Cardiac muscle cell (in vitro differentiated cells and primary cell): ENCODE data around the gene MAML3. TPM values are rescaled to one million over a fixed set of nuclear protein-coding genes. Genes with fewer than 3 reads are reported as not detected.

ENCODE experiments used
- DNase-seq, 2 donors: peaks; one replicate each; pipeline versions ENCODE4 v3.0.0 to v3.0.0-alpha.2; 2010 to 2017; ENCODE audit warnings: low read depth in 1 of 2, low spot score in 1 of 2
- H3K27ac ChIP-seq: fragments of 200-600 bp; sonication (generic); 2 replicates; pipeline ENCODE4 v1.5.1; 2016
- H3K27me3 ChIP-seq: fragments of 200-600 bp; sonication (generic); 2 replicates; pipeline ENCODE4 v1.6.0; 2016; ENCODE audit warnings: control low read depth
- H3K36me3 ChIP-seq: fragments of 200-600 bp; sonication (generic); 2 replicates; pipeline ENCODE4 v1.5.1; 2016; ENCODE audit warnings: control low read depth
- H3K4me1 ChIP-seq: fragments of 200-600 bp; sonication (generic); 2 replicates; pipeline ENCODE4 v1.8.1; 2017; ENCODE audit warnings: low read depth, mild to moderate bottlenecking, mixed run types
- H3K4me3 ChIP-seq: fragments of 200-600 bp; sonication (generic); 2 replicates; pipeline ENCODE4 v1.5.1; 2016; ENCODE audit warnings: mild to moderate bottlenecking
- H3K9me3 ChIP-seq: fragments of 200-600 bp; sonication (generic); 2 replicates; pipeline ENCODE4 v1.5.1; 2017; ENCODE audit warnings: low read depth, mild to moderate bottlenecking, control low read depth
- polyA plus RNA-seq: library from polyadenylated mRNA; unstranded; fragments of >200 nt; fragmentation: Nextera tagmentation; extraction: Ambion mirVana; gene quantifications from 2 replicates; pipeline ENCODE4 v1.2.1, GENCODE V29; 2016
- total RNA-seq: library from RNA; depleted of rRNA; stranded (reverse); fragments of >200 nt; gene quantifications from 2 replicates; pipeline ENCODE4 v1.2.3, GENCODE V29; 2016
- TF ChIP-seq, protein P1 (sequence below): IDR thresholded peaks from 2 replicates; pipeline ENCODE4 v1.5.1; 2012; ENCODE audit warnings: low read depth, mild to moderate bottlenecking, low read length

The MAML3 gene
- total and polyA plus RNA-seq, 2 experiments from 2014 or later = 7.8 to 22.8 TPM

DNA sequence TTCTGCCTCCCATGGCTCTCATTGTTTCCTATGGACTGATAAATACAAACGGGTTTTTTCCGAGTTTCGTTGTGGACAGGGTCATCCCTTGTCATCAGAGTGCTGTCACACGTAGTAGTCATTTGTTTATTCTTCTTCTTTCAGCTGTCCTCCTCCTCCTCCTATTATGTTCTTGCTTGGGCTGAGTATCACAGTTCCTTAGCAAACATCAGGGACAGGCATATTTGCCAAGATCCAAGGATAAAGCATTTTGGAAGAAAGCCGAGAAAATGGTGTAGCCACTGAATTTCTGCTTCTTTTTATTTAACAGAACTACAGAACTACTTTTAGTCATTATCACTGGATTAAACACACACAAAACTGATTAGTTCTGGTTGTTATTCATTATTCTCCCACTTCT lies 167.9 kb downstream of the MAML3 start:
- no peaks in the 10 kb centered on the region for H3K27me3 ChIP-seq
- peaks cover 8% of the 10 kb centered on the region for H3K4me1 ChIP-seq
- no peak for DNase-seq
- H3K9me3 ChIP-seq = no peaks in the 10 kb centered on the region
- H3K36me3 ChIP-seq = no peaks in the 10 kb centered on the region
- peak overlapping the region; percentile 10 for H3K27ac ChIP-seq
- no peak overlapping the region for H3K4me3 ChIP-seq
- TF ChIP-seq, protein P1, sequence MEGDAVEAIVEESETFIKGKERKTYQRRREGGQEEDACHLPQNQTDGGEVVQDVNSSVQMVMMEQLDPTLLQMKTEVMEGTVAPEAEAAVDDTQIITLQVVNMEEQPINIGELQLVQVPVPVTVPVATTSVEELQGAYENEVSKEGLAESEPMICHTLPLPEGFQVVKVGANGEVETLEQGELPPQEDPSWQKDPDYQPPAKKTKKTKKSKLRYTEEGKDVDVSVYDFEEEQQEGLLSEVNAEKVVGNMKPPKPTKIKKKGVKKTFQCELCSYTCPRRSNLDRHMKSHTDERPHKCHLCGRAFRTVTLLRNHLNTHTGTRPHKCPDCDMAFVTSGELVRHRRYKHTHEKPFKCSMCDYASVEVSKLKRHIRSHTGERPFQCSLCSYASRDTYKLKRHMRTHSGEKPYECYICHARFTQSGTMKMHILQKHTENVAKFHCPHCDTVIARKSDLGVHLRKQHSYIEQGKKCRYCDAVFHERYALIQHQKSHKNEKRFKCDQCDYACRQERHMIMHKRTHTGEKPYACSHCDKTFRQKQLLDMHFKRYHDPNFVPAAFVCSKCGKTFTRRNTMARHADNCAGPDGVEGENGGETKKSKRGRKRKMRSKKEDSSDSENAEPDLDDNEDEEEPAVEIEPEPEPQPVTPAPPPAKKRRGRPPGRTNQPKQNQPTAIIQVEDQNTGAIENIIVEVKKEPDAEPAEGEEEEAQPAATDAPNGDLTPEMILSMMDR = no peak

DNA sequence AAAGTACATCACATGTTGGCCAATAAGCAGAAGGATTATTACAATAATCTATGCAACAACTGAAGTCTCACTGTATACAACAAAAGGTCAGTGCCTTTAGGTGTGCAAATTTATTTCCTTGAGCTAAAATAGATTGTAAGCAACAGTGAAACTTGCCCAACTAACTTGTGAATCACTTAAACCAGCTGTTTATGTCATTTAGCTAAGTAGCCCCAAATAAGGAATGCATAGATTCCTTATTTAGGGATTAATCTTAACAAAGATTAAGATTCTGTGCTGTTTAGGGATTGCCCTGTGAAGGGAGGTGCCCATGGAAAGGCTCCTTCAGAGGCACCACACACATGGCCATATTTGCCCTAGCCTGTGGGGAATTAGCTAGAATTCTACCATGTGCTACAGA lies 168.6 kb downstream of the MAML3 start:
- TF ChIP-seq, protein P1 = no peak
- H3K4me3 ChIP-seq = no peak overlapping the region
- no peaks in the 10 kb centered on the region for H3K36me3 ChIP-seq
- no peaks in the 10 kb centered on the region for H3K9me3 ChIP-seq
- H3K27ac ChIP-seq = no peak overlapping the region
- peaks cover 8% of the 10 kb centered on the region for H3K4me1 ChIP-seq
- no peak for DNase-seq
- H3K27me3 ChIP-seq = no peaks in the 10 kb centered on the region

DNA sequence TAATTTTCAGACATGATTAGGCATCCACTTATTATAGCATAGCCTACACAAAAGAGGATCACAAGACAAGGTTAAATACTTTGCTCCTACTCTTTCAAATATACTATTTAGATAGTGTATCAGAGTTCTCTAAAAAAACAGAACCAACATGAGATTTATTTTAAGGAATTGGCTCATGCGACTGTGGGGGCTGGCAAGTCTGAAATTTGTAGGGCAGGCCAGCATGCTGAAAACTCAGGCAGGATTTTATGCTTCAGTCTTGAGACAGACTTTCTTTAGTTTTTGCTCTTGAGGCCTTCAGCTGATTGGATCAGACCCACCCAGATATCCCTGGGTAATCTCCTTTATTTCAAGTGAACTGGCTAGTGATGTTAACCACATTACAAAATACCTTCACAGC lies 169.5 kb downstream of the MAML3 start:
- H3K36me3 ChIP-seq = no peaks in the 10 kb centered on the region
- H3K27ac ChIP-seq = no peak overlapping the region
- TF ChIP-seq, protein P1 = no peak
- no peak overlapping the region for H3K4me3 ChIP-seq
- no peak for DNase-seq
- H3K9me3 ChIP-seq = no peaks in the 10 kb centered on the region
- peaks cover 8% of the 10 kb centered on the region for H3K4me1 ChIP-seq
- H3K27me3 ChIP-seq = no peaks in the 10 kb centered on the region

DNA sequence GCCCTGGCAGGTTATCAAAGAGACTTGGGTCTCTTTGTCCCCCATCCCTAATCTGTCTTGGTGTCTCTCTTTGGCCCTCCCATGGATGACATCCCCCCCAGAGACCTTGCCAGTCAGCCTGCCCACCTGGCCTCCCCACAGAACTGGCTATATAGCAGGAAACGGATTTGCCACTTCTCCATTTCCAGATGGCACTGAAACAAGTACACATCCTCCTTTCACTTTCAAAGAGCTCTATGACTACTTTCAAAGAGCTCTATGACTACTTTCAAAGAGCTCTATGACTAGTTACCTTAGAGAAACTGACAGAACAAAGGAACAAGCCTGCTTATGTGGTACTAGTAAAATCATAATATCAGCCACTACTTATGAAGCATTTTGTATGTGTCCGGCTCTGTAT lies 175.3 kb downstream of the MAML3 start:
- Histone ChIP-seq H3K4me3 (no peak overlapping the region), H3K4me1 (no peaks in the 10 kb centered on the region), H3K9me3 (no peaks in the 10 kb centered on the region), H3K36me3 (no peaks in the 10 kb centered on the region), H3K27me3 (no peaks in the 10 kb centered on the region), H3K27ac (no peak overlapping the region)
- TF ChIP-seq, protein P1 = no peak
- DNase-seq = no peak

DNA sequence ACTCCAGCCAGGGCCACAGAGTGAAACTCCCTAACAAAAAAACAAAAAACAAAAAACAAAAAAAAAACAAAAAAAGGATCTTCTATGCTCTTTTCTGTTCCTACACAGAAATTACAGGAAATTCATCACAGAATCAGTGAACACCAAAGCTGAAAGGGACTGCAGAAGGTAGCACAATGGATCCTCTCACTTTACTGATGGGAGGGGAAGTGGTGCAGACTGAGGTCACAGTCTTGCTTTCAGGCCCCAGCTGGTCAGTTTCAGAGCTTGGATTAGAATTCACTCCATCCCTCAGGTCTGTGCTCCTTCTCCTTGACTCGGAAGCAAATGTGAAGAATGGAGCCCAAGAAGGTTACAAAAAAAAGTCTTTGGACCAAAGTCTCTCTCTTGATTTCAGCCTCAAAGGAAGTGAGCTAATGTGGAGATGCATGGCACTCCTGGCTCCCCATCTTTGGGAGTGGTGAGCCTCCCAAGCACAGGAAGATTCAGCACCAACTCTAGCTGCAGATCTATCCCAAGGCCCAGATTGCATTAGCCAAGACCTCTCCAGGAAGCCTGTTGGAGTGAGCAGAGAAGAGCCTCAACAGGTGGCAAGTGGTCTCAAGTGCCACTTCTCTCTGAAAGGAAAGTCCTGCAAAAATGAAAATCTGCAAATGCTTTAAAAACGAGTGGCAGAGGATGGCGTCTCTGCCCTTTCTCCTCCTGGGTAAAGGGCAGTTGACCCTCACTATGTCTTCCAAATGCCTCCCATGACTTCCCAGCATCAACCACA lies 176.0 kb downstream of the MAML3 start:
- Histone ChIP-seq H3K4me3 (no peak overlapping the region), H3K4me1 (no peaks in the 10 kb centered on the region), H3K27ac (no peak overlapping the region), H3K36me3 (no peaks in the 10 kb centered on the region), H3K27me3 (no peaks in the 10 kb centered on the region), H3K9me3 (no peaks in the 10 kb centered on the region)
- no peak for DNase-seq
- TF ChIP-seq, protein P1 = no peak
